NCI-H128 (cell line): Measurements from ENCODE around the gene STARD3.
"Not testable (repeated sequence)": the region's sequence is repeated elsewhere in the genome, so short reads cannot be mapped to it uniquely, and the experiment has no call there.

Experiments
- DNase-seq: peaks from one replicate; lab custom pipeline; 2025; ENCODE audit not compliant: unreplicated experiment; lab: John Stamatoyannopoulos, UW

The STARD3 gene

DNA sequence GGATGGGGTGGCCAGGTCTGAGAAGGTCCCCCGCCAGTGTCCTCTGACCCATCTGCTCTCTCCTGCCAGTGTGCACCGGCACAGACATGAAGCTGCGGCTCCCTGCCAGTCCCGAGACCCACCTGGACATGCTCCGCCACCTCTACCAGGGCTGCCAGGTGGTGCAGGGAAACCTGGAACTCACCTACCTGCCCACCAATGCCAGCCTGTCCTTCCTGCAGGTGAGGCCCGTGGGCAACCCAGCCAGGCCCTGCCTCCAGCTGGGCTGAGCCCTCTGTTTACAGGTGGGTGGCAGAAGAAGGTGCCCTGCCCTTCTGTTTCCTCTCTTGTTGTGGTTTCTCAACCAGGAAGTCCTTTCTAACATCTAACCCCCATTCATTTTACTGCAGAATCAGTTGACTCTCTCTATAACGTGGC lies 70.0 kb downstream of the STARD3 start:
- no peak for DNase-seq

GRCh38 chr17:39709319-39709997 lies 72.5 kb downstream of the STARD3 start:
- DNase-seq = no peak

- no peak for DNase-seq
Measured at GRCh38 chr17:39709998-39710964, 73.3 kb downstream of the STARD3 start.

DNA sequence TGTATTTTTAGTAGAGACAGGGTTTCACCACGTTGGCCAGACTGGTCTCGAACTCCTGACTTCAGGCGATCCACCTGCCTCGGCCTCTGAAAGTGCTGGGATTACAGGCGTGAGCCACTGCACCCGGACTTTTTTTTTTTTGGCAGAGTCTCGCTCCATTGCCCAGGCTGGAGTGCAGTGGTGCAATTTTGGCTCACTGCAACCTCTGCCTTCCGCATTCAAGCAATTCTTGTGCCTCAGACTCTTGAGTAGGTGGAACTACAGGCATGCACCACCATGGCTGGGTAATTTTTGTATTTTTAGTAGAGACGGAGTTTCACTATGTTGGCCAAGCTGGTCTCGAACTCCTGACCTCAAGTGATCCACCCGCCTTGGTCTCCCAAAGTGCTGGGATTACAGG lies 74.1 kb downstream of the STARD3 start:
- DNase-seq = not testable (repeated sequence)

DNA sequence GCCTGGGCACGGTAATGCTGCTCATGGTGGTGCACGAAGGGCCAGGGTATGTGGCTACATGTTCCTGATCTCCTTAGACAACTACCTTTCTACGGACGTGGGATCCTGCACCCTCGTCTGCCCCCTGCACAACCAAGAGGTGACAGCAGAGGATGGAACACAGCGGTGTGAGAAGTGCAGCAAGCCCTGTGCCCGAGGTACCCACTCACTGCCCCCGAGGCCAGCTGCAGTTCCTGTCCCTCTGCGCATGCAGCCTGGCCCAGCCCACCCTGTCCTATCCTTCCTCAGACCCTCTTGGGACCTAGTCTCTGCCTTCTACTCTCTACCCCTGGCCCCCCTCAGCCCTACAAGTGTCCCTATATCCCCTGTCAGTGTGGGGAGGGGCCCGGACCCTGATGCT lies 74.9 kb downstream of the STARD3 start:
- no peak for DNase-seq
